HG03066 (cell line): ENCODE data around the gene ANKRD17.

ENCODE experiments used
- ATAC-seq: cut with Tn5 transposase; IDR thresholded peaks from one replicate; pipeline ENCODE4 v1.9.1; 2021; ENCODE audit warnings: low read depth; ENCODE audit not compliant: unreplicated experiment

Gene ANKRD17

GRCh38 chr4:73137121-73137520 is 121.5 kb downstream of the ANKRD17 start:
- ATAC-seq = no peak

- no peak for ATAC-seq
These were observed 124.8 kb downstream of the ANKRD17 start for GRCh38 chr4:73133784-73134183.

GRCh38 chr4:73131281-73131680 is 127.3 kb downstream of the ANKRD17 start:
- no peak for ATAC-seq

- no peak for ATAC-seq
These were observed 129.3 kb downstream of the ANKRD17 start for GRCh38 chr4:73129319-73129718.

- no peak for ATAC-seq
These were observed 130.7 kb downstream of the ANKRD17 start for GRCh38 chr4:73127839-73128453.

GRCh38 chr4:73109493-73109892 is 149.1 kb downstream of the ANKRD17 start:
- ATAC-seq = no peak

- no peak for ATAC-seq
These were observed 153.9 kb downstream of the ANKRD17 start for GRCh38 chr4:73104695-73105094.

- ATAC-seq = no peak
These were observed 154.6 kb downstream of the ANKRD17 start for GRCh38 chr4:73103799-73104503.

- no peak for ATAC-seq
These were observed 159.5 kb downstream of the ANKRD17 start for GRCh38 chr4:73099143-73099542.

- ATAC-seq = no peak
These were observed 159.9 kb downstream of the ANKRD17 start for GRCh38 chr4:73098713-73099112.

GRCh38 chr4:73098016-73098415 is 160.6 kb downstream of the ANKRD17 start:
- no peak for ATAC-seq

GRCh38 chr4:73092868-73093267 is 165.7 kb downstream of the ANKRD17 start:
- no peak for ATAC-seq

GRCh38 chr4:73090738-73091137 is 167.9 kb downstream of the ANKRD17 start:
- ATAC-seq = no peak

- ATAC-seq = no peak
These were observed 170.7 kb downstream of the ANKRD17 start for GRCh38 chr4:73087871-73088270.

GRCh38 chr4:73086095-73086868 is 172.3 kb downstream of the ANKRD17 start:
- ATAC-seq = no peak

- no peak for ATAC-seq
These were observed 177.8 kb downstream of the ANKRD17 start for GRCh38 chr4:73080789-73081188.

GRCh38 chr4:73075832-73076231 is 182.8 kb downstream of the ANKRD17 start:
- ATAC-seq = no peak

GRCh38 chr4:73070074-73070390 is 188.6 kb downstream of the ANKRD17 start:
- peak; percentile 3 for ATAC-seq

GRCh38 chr4:73069338-73070073 is 189.1 kb downstream of the ANKRD17 start, which contains the start of gene COX18:
TSS of gene COX18 (minus strand) at chr4:73069716. CDS start at chr4:73069649, 67 bp downstream.
- peak; percentile 81 for ATAC-seq

GRCh38 chr4:73068491-73069337 is 189.9 kb downstream of the ANKRD17 start:
- ATAC-seq = peak; percentile 7
